GM21529 (cell line): ENCODE data around the gene AAGAB.

Experiments
- ATAC-seq: cut with Tn5 transposase; IDR thresholded peaks from one replicate; pipeline ENCODE4 v1.9.1; 2021; ENCODE audit not compliant: unreplicated experiment

Gene AAGAB

GRCh38 chr15:67212684-67213367 is 41.6 kb downstream of the AAGAB start:
- ATAC-seq = no peak

- ATAC-seq = no peak
Measured at GRCh38 chr15:67210555-67211168, 43.8 kb downstream of the AAGAB start.

- ATAC-seq = no peak
Measured at GRCh38 chr15:67208396-67208795, 46.1 kb downstream of the AAGAB start.

- no peak for ATAC-seq
Measured at GRCh38 chr15:67207555-67208207, 46.8 kb downstream of the AAGAB start.

GRCh38 chr15:67202991-67203390 is 51.5 kb downstream of the AAGAB start:
- ATAC-seq = no peak

GRCh38 chr15:67202091-67202490 is 52.4 kb downstream of the AAGAB start:
- ATAC-seq = no peak

- ATAC-seq = no peak
Measured at GRCh38 chr15:67201136-67201535, 53.3 kb downstream of the AAGAB start.

- ATAC-seq = no peak
Measured at GRCh38 chr15:67199881-67200763, 54.3 kb downstream of the AAGAB start.

- no peak for ATAC-seq
Measured at GRCh38 chr15:67199391-67199790, 55.1 kb downstream of the AAGAB start.

GRCh38 chr15:67198157-67198754 is 56.2 kb downstream of the AAGAB start:
- ATAC-seq = no peak

- no peak for ATAC-seq
Measured at GRCh38 chr15:67197364-67197695, 57.1 kb downstream of the AAGAB start.

GRCh38 chr15:67196672-67197363 is 57.6 kb downstream of the AAGAB start:
- ATAC-seq = no peak

GRCh38 chr15:67196222-67196621 is 58.2 kb downstream of the AAGAB start:
- ATAC-seq = no peak

- no peak for ATAC-seq
Measured at GRCh38 chr15:67195305-67195704, 59.2 kb downstream of the AAGAB start.

GRCh38 chr15:67194171-67195114 is 60.0 kb downstream of the AAGAB start:
- no peak for ATAC-seq

GRCh38 chr15:67193223-67193990 is 61.1 kb downstream of the AAGAB start:
- ATAC-seq = no peak

GRCh38 chr15:67192185-67192820 is 62.2 kb downstream of the AAGAB start:
- ATAC-seq = no peak

GRCh38 chr15:67190813-67191212 is 63.6 kb downstream of the AAGAB start:
- ATAC-seq = no peak
